GM21423 (cell line): Measurements from ENCODE around the gene RCOR3.
"Not testable (repeated sequence)": the region's sequence is repeated elsewhere in the genome, so short reads cannot be mapped to it uniquely, and the experiment has no call there.

Experiments used
- ATAC-seq: cut with Tn5 transposase; IDR thresholded peaks from one replicate; pipeline ENCODE4 v1.9.1; 2021; ENCODE audit warnings: mild to moderate bottlenecking, moderate library complexity; ENCODE audit not compliant: unreplicated experiment

Gene RCOR3

GRCh38 chr1:211258756-211259637 lies at the start of gene RCOR3:
RCOR3 (plus strand) TSS chr1:211259366; CDS start chr1:211259561, 195 bp downstream.
- peak; percentile 60 for ATAC-seq

DNA sequence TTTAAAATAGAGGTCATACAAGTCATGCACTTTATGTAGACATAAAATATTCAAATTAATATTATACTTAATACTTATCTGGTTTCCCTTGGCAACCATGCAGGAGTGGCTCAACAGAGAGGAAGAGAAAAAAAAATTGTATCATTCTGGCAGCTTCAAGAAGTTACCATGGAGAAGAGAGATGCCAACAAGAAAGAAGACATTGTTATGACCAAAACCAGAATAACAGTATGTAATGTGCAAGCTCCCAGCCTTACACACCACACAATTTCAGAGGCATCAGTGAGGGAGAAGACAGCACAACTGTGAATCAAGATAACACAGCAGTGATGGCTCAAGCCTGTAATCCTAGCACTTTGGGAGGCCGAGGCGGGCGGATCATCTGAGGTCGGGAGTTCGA lies 49.1 kb upstream of the RCOR3 start:
- ATAC-seq: no peak

- no peak for ATAC-seq
These were observed 48.2 kb upstream of the RCOR3 start for GRCh38 chr1:211210965-211211364.

GRCh38 chr1:211213702-211214101 lies 45.5 kb upstream of the RCOR3 start:
- no peak for ATAC-seq

DNA sequence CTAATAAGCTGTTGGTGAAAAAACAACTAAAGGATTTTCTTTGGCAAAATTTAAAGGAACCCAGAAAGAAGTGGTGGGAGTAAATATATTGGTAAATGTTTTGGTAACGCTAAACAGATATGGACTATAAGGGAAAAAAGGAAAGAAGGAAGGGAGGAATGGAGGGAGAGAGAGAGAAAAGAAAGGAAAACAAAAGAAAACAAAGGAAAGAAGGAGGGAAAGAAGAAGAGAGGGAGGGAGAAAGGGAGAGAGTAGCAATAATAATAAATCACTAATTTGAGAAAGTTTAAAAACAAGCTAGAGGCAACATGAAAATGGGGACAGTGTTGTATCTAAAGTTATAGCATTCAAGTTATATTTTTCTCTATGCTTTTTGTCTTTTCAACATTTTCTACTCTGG lies 43.6 kb upstream of the RCOR3 start:
- no peak for ATAC-seq

DNA sequence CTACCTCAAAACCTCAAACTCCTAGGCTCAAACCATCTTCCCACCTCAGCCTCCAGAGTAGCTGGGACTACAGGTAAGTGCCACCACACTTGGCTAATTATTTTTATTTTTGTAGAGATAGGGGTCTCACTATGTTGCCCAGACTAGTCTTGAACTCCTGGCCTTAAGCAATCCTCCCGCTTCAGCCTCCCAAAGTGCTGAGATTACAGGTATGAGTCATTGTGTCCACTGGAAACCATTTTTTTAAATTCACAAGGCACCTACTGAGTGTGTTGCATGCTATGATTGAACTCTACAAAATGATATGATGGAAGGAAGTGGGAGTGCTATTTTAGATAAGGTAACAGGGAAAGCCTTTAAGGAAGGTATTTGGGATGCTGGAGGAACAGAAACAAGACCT lies 41.8 kb upstream of the RCOR3 start:
- ATAC-seq: no peak

GRCh38 chr1:211222469-211223234 lies 36.5 kb upstream of the RCOR3 start:
- not testable (repeated sequence) for ATAC-seq

DNA sequence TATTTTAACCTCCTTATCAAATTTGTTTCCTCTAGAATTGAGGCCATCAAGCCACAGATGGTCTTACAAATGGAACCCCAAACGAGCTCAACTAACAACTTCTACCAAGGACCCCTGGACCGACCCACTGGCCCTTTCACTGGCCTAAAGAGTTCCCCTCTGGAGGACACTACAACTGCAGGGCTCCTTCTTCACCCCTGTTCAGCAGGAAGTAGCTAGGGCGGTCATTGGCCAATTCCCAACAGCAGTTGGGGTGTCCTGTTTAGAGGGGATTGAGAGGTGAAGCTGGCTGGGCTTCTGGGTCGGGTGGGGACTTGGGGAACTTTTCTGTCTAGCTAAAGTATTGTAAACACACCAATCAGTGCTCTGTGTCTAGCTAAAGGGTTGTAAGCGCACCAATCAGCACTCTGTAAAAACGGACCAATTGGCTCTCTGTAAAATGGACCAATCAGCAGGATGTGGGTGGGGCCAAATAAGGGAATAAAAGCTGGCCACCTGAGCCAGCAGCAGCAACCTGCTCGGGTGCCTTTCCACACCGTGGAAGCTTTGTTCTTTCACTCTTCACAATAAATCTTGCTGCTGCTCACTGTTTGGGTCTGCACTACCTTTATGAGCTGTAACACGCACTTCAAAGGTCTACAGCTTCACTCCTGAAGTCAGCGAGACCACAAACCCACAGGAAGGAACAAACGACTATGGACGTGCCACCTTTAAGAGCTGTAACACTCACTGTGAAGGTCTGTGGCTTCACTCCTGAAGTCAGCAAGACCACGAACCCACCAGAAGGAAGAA lies 30.4 kb upstream of the RCOR3 start:
- ATAC-seq: not testable (repeated sequence)

- no peak for ATAC-seq
These were observed 29.8 kb upstream of the RCOR3 start for GRCh38 chr1:211229365-211229759.

DNA sequence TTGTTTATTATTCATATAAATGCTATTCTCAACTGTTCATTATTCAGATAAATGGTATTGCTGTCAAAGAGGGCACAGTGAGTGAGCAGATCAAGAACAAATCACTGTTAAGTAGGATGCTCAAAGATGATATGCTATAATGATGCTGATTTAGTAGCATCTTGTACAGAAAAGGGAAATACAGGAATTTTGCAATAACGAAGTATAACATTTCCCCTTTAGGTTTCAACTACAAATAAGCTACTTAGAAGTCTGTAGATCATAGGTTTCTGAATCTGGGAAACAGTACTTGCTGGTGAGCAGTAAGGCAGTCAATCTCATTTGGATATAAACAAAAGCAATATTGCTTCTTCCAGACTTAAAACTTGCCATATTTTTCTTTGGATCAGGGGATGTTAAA lies 27.3 kb upstream of the RCOR3 start:
- ATAC-seq: no peak

DNA sequence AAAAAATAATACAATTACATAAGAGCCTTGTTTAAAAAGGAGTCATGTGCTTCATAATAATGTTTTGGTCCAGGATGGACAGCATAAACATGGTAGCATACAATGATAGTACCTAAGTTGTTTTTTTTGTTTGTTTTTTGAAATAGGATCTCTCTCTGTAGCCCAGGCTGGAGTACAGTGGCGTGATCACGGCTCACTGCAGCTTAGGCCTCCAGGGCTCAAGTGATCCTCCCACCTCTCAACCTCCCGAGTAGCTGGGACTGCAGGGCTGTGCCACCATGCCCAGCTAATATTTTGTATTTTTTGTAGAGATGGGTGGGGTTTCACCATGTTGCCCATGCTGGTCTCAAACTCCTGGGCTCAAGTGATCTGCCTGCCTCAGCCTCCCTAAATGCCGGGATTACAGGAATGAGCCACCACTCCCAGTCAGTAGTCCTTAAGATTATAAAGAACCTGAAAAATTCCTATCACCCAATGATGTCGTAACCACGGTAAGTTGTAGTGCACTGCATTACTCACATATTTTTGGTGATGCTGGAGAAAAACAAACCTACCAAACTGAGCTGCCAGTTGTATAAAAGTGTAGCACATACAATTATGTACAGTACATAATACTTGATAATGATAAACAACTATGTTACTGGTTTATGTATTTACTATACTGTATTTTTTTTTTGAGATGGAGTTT lies 22.4 kb upstream of the RCOR3 start:
- ATAC-seq: no peak

DNA sequence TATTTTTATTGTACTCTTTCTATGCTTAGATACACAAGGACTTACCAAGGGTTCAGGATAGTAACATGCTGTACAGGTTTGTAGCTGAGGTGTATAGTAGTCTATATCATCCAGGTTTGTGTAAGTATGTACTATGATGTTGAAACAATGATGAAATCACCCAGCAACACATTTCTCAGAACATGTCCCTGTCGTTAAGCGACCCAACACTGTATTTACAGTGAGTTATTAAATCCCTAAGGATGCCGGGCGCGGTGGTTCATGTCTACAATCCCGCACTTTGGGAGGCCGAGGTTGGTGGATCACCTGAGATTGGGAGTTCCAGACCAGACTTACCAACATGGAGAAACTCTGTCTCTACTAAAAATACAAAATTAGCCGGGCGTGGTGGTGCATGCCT lies 21.6 kb upstream of the RCOR3 start:
- ATAC-seq: no peak

GRCh38 chr1:211240567-211240966 lies 18.6 kb upstream of the RCOR3 start:
- ATAC-seq: not testable (repeated sequence)

GRCh38 chr1:211241071-211241470 lies 18.1 kb upstream of the RCOR3 start:
- ATAC-seq: no peak

DNA sequence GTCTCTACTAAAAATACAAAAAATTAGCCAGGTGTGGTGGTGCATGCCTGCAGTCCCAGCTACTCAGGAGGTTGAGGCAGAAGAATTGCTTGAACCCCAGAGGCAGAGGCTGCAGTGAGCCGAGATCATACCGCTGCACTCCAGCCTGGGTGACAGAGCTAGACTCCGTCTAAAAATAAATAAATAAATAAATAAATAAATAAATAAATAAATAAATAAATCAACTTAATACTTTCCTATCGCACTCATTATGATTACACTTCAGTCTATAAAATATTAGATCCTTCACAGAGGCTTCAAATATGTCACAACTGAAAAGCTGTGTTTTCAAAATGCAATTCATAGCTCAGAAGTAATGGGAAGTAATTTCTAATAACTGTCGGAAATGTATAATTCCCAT lies 15.5 kb upstream of the RCOR3 start:
- ATAC-seq: not testable (repeated sequence)

DNA sequence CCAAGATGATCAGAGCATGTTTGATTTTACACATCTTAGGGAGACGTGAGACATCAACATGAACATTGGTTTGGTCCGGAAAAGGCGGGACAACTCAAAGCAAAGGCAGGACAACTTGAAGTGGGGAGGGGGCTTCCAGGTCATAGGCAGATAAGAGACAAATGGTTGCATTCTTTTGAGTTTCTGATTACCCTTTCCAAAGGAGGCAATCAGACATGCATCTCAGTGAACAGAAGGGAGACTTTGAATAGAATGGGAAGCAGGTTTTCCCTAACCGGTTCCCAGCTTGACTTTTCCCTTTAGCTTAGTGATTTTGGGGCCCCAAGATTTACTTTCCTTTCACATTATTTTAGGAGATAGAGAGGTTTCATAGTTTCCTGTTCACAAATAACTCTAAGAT lies 12.6 kb upstream of the RCOR3 start:
- ATAC-seq: not testable (repeated sequence)

DNA sequence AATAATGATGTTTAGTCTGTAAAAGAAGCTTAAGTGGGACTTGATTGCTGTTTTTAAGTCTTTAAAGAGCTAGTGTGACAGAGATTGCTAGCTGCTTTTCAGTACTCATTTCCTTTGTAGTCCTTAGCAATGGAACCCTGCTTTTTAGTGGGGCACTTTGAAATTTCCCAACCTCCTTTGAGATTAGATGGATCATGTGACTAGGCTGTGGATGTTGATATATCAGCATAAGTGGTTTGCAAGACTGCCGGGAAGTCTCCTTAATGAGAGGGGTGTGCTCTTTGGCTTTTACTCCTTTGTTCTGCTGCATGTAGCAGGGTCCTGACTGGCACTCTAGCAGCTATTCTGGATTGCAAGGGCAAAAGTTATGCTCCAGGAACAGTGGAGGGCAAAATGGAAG lies 11.2 kb upstream of the RCOR3 start:
- ATAC-seq: no peak

DNA sequence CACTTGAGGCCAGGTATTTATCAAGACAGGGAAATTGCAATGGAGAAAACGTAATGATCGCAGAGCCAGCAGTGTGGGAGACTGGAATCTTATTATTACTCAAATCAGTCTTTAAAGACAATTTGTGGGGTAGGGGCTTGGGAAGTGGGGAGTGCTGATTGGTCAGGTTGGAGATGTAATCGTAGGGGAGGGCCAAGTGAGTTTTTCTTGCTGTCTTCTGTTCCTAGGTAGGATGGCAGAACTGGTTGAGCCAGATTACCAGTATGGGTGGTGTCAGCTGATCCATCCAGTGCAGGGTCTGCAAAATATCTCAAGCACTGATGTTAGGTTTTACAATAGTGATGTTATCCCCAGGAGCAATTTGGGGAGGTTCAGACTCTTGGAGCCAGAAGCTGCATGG lies 9.6 kb upstream of the RCOR3 start:
- ATAC-seq: not testable (repeated sequence)

GRCh38 chr1:211257826-211258225 lies 1.3 kb upstream of the RCOR3 start:
- no peak for ATAC-seq

GRCh38 chr1:211258310-211258755 lies 833 bp upstream of the RCOR3 start:
- peak; percentile 37 for ATAC-seq
